NB4 (cell line): ENCODE results near the gene LBX1.
A peak's percentile ranks its signal among the peaks of the same experiment; 100 is the strongest.

Experiments
- DNase-seq: peaks from one replicate; pipeline ENCODE4 v3.0.0; 2010; ENCODE audit warnings: low read depth
- H3K4me3 ChIP-seq: one replicate; pipeline ENCODE4 v1.5.1; 2011; ENCODE audit warnings: mild to moderate bottlenecking, low read depth, low read length, moderate library complexity
- CTCF ChIP-seq: IDR thresholded peaks from one replicate; pipeline ENCODE4 v1.5.1; 2012; ENCODE audit warnings: low read depth, low read length
- MAX ChIP-seq: IDR thresholded peaks from 2 replicates; pipeline ENCODE4 v1.6.1; 2011; ENCODE audit warnings: low read depth, low read length
- MYC ChIP-seq: IDR thresholded peaks from 2 replicates; pipeline ENCODE4 v1.6.1; 2011; ENCODE audit warnings: low read depth, low read length
- POLR2A ChIP-seq: IDR thresholded peaks from 2 replicates; pipeline ENCODE4 v1.6.1; 2011; ENCODE audit warnings: mild to moderate bottlenecking; ENCODE audit not compliant: insufficient read length; ENCODE audit errors: extremely low read depth

Gene LBX1

GRCh38 chr10:101226491-101227428 is 2.5 kb downstream of the LBX1 start:
- no peak for DNase-seq
- TF ChIP-seq CTCF, result no peak
- no peak for TF ChIP-seq POLR2A
- no peak overlapping the region for H3K4me3 ChIP-seq

- H3K4me3 ChIP-seq, result no peak overlapping the region
- DNase-seq, result no peak
- no peak for TF ChIP-seq CTCF
- no peak for TF ChIP-seq POLR2A
- TF ChIP-seq MAX, result no peak
- TF ChIP-seq MYC, result no peak
Observed at GRCh38 chr10:101225846-101226421, 3.3 kb downstream of the LBX1 start.

GRCh38 chr10:101224910-101225823 is 4.1 kb downstream of the LBX1 start:
- peak; percentile 52 for DNase-seq
- H3K4me3 ChIP-seq, result peak overlapping the region; percentile 34
- TF ChIP-seq CTCF, result no peak
- no peak for TF ChIP-seq POLR2A
- no peak for TF ChIP-seq MAX
- TF ChIP-seq MYC, result no peak

GRCh38 chr10:101224060-101224909 is 5.0 kb downstream of the LBX1 start:
- H3K4me3 ChIP-seq, result no peak overlapping the region
- no peak for TF ChIP-seq CTCF
- no peak for TF ChIP-seq MAX
- no peak for TF ChIP-seq POLR2A
- no peak for TF ChIP-seq MYC
- DNase-seq, result no peak

- TF ChIP-seq POLR2A (no peak), MAX (no peak), MYC (no peak), CTCF (no peak)
- DNase-seq, result no peak
- no peak overlapping the region for H3K4me3 ChIP-seq
Observed at GRCh38 chr10:101223274-101224059, 5.8 kb downstream of the LBX1 start.
